D721Med (cell line): ENCODE data around the gene SLC24A3.

Experiments
- DNase-seq: peaks from one replicate; pipeline ENCODE4 v3.0.0; 2011; ENCODE audit warnings: low spot score; ENCODE audit not compliant: insufficient read length
- FAIRE-seq: peaks from 2 replicates; lab custom pipeline; 2011; peaks lifted over from hg19 to GRCh38; lab: Jason Lieb, UNC
- CTCF ChIP-seq: IDR thresholded peaks from 2 replicates; pipeline ENCODE4 v1.5.1; 2012; ENCODE audit warnings: mild to moderate bottlenecking, control low read depth; ENCODE audit not compliant: insufficient read depth; ENCODE audit errors: missing control alignments

Gene SLC24A3

GRCh38 chr20:19492116-19492515 lies 279.7 kb downstream of the SLC24A3 start:
- no peak for FAIRE-seq
- TF ChIP-seq CTCF, result no peak

GRCh38 chr20:19492687-19493336 lies 280.4 kb downstream of the SLC24A3 start:
- TF ChIP-seq CTCF, result no peak
- FAIRE-seq, result no peak
- no peak for DNase-seq

More at GRCh38 chr20:19492116-19492515, 279.7 kb downstream of the SLC24A3 start:
- no peak for DNase-seq

GRCh38 chr20:19493794-19494495 lies 281.5 kb downstream of the SLC24A3 start:
- FAIRE-seq, result no peak
- no peak for TF ChIP-seq CTCF
- DNase-seq, result no peak

- no peak for TF ChIP-seq CTCF
- DNase-seq (no peak), FAIRE-seq (no peak)
Measured at GRCh38 chr20:19495905-19496703, 283.7 kb downstream of the SLC24A3 start.

GRCh38 chr20:19497064-19497463 lies 284.6 kb downstream of the SLC24A3 start:
- FAIRE-seq (no peak), DNase-seq (no peak)
- TF ChIP-seq CTCF, result no peak

GRCh38 chr20:19498756-19499155 lies 286.3 kb downstream of the SLC24A3 start:
- TF ChIP-seq CTCF, result no peak
- FAIRE-seq (no peak), DNase-seq (no peak)
